ENCODE measurements around the gene KCNH8. TPM values are rescaled to one million over a fixed set of nuclear protein-coding genes. Genes with fewer than 3 reads are reported as not detected.

Gene KCNH8
- total RNA-seq, 3 donors from 2014 or later: under 0.01 to 4.4 (median 1.3) TPM

DNA sequence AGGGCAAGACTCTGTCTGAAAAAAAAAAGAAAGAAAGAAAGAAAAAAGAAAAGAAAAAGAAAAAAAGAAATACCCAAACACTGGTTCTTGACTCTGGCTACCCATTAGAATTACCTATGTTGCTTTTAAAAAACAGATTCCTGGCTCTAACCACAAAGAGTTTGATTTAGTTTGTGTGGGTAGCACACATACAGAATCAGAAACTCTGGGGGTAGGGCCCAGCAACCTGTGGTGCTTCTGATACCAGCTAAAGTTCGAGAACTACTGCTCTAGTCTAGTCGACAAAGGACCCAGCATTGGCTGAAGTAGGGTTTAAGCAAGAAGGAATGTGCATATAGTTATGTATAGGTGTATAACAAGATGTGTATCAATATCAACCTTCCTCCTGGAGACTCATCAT lies 393.0 kb downstream of the KCNH8 start:
- no peaks in the 10 kb centered on the region for H3K4me1 ChIP-seq
- intact Hi-C loops (cut with DNase I; ENCODE audit: low total_unique reads): no loop called here
- no peak for DNase-seq (ENCODE audit: low spot score in 2 of 2)
- H3K27me3 ChIP-seq: no peaks in the 10 kb centered on the region
- H3K27ac ChIP-seq: no peak overlapping the region
- H3K36me3 ChIP-seq: no peaks in the 10 kb centered on the region
- H3K4me3 ChIP-seq: no peak overlapping the region
- no peaks in the 10 kb centered on the region for H3K9me3 ChIP-seq
- TF ChIP-seq POLR2AphosphoS5 (IDR thresholded peaks at IDR 0.05) (no peak), POLR2A (IDR thresholded peaks at IDR 0.05) (no peak)
- TF ChIP-seq, protein P1, sequence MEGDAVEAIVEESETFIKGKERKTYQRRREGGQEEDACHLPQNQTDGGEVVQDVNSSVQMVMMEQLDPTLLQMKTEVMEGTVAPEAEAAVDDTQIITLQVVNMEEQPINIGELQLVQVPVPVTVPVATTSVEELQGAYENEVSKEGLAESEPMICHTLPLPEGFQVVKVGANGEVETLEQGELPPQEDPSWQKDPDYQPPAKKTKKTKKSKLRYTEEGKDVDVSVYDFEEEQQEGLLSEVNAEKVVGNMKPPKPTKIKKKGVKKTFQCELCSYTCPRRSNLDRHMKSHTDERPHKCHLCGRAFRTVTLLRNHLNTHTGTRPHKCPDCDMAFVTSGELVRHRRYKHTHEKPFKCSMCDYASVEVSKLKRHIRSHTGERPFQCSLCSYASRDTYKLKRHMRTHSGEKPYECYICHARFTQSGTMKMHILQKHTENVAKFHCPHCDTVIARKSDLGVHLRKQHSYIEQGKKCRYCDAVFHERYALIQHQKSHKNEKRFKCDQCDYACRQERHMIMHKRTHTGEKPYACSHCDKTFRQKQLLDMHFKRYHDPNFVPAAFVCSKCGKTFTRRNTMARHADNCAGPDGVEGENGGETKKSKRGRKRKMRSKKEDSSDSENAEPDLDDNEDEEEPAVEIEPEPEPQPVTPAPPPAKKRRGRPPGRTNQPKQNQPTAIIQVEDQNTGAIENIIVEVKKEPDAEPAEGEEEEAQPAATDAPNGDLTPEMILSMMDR (IDR thresholded peaks at IDR 0.05): no peak

DNA sequence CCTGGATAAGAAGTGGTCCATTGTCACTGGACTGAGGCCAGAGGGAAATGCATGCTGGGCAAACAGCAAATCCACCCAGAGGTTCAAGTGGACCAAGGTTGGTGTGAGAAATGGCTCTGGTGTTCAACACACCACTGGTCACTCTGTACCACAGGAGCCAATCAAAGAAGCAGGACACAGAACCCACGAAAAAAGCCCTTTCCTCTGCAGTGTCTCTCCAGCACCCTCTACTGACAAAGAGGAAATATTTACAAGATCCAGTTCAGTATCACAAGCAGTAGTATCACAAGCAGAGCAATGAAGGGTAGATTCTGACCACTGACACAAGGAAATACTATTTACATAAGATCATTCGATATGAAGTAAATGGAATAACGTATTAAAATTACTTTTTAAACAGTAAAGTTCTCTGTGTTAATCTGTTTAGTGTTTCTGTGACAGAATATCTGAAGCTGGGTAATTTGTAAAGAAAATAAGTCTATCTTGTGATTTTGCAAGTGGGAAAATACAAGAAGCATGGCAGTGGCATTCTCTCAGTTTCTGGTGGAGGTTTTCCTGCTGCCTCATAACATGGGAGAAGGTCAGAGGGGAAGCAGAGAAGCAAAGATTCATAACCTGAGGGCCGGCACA lies 395.0 kb downstream of the KCNH8 start:
- intact Hi-C loops (cut with DNase I; ENCODE audit: low total_unique reads): no loop called here
- Histone ChIP-seq H3K4me3 (no peak overlapping the region), H3K36me3 (no peaks in the 10 kb centered on the region)

DNA sequence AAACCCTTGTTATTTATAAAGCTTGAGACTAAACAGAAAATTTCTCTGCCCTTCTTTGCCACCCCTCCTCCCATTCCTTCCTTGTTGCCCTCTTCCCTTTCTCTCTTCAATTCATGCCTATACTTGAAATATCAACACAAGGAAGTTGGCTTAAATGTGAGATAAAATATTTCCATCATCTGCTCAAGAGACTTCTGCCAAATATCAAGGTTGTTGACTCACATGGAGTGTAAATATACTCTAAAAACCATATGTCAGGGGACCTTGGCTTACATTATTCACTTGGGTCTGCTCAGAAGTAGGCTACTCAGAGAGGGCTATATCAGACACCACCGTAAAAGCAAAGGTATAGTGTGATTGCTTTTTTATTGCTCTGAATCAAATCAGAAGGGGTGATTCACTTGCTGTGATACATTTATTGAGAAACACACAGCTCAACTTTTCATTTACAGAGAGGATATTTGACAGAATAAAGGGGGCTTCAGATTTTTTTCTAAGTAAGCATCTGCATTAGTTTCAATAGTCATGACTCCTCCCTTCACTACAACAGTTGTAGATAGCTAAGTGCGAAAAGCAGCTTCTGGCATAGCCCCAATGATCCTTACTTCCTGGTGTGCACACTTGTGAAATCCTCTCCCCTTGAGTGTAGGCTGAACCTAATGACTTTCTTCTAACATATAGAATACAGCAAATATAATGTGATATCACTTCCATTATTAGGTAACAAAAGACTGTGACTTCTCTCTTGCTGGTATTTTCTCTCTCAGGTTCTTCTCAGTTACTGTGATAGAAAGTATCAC lies 399.6 kb downstream of the KCNH8 start:
- no peak for DNase-seq (ENCODE audit: low spot score in 2 of 2)
- Histone ChIP-seq H3K4me1 (no peaks in the 10 kb centered on the region), H3K9me3 (peaks cover 0 to 4% of the 10 kb centered on the region in 2 donors), H3K36me3 (no peaks in the 10 kb centered on the region), H3K27me3 (no peaks in the 10 kb centered on the region), H3K4me3 (no peak overlapping the region), H3K27ac (no peak overlapping the region)
- TF ChIP-seq, protein P1 (IDR thresholded peaks at IDR 0.05): no peak
- intact Hi-C loops (cut with DNase I; ENCODE audit: low total_unique reads): no loop called here

More for the DNA sequence above, 395.0 kb downstream of the KCNH8 start:
- no peaks in the 10 kb centered on the region for H3K4me1 ChIP-seq
- H3K27ac ChIP-seq: no peak overlapping the region
- H3K9me3 ChIP-seq: no peaks in the 10 kb centered on the region
- H3K27me3 ChIP-seq: no peaks in the 10 kb centered on the region
- TF ChIP-seq POLR2AphosphoS5 (IDR thresholded peaks at IDR 0.05) (no peak), POLR2A (IDR thresholded peaks at IDR 0.05) (no peak)
- TF ChIP-seq, protein P1 (IDR thresholded peaks at IDR 0.05): no peak
- DNase-seq (ENCODE audit: low spot score in 2 of 2): no peak

DNA sequence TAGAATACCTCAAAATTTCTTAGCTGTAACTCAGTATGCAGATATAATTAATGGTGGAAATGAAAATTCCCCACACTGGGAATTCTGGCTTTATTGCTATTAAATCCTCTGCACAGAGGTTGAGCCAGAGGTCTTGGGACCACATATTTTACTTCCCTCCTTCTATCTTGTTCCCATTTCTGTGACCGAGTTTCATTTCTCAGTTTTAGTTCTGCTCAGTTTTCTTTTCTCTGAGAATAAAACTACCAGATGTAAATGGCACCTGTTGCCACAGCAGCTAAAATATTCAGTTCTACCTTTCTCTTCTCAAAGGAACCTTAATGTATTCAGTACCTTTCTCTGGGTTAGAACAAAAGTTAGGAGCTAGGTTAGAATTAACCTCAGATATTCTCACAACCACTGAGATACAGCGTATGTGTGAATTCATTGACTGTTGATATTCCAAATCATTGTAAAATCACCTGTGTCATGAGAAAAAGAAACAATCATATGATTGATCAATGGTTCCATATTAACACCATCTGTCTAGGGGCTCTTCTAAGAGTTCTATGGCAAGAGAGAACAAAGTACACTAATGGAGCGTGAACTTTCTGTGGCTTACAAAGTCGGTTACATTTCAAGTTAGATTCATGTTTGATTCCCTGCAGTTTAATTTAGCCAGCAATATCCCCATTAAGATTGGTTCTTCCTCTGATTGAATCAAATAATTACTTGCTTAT lies 411.6 kb downstream of the KCNH8 start:
- intact Hi-C loops (cut with DNase I; ENCODE audit: low total_unique reads): no loop called here

More for the DNA sequence above, 411.6 kb downstream of the KCNH8 start:
- Histone ChIP-seq H3K36me3 (no peaks in the 10 kb centered on the region), H3K27me3 (no peaks in the 10 kb centered on the region), H3K4me3 (no peak overlapping the region), H3K4me1 (no peaks in the 10 kb centered on the region), H3K27ac (no peak overlapping the region), H3K9me3 (peaks cover 0 to 4% of the 10 kb centered on the region in 2 donors)
- TF ChIP-seq POLR2AphosphoS5 (IDR thresholded peaks at IDR 0.05) (no peak), POLR2A (IDR thresholded peaks at IDR 0.05) (no peak)
- TF ChIP-seq, protein P1 (IDR thresholded peaks at IDR 0.05): no peak
- no peak for DNase-seq (ENCODE audit: low spot score in 2 of 2)
